Kidney (tissue), 14 donors: ENCODE data around the gene KIFAP3. TPM values are rescaled to one million over a fixed set of nuclear protein-coding genes. Genes with fewer than 3 reads are reported as not detected.

ENCODE experiments used
- DNase-seq, 5 donors: peaks; one replicate each; pipeline ENCODE4 v3.0.0-alpha.2; 2013 to 2020
- FAIRE-seq: peaks from 2 replicates; lab custom pipeline; 2012; peaks lifted over from hg19 to GRCh38; lab: Jason Lieb, UNC
- H3K27ac ChIP-seq, 2 donors: one replicate each; pipeline ENCODE4 v1.7.0; 2013; ENCODE audit warnings: low read depth in 2 of 2, low read length in 2 of 2, inconsistent platforms in 1 of 2
- H3K27me3 ChIP-seq: one replicate; pipeline ENCODE4 v1.7.1; 2013; ENCODE audit warnings: low read length, inconsistent platforms; ENCODE audit not compliant: control insufficient read depth, insufficient read depth
- H3K36me3 ChIP-seq, 3 donors: one replicate each; pipeline versions ENCODE4 v1.7.0 to v1.7.1; 2013; ENCODE audit warnings: low read length in 3 of 3, control low read depth in 1 of 3, inconsistent platforms in 1 of 3; ENCODE audit not compliant: insufficient read depth in 3 of 3, control insufficient read depth in 2 of 3
- H3K4me1 ChIP-seq, 3 donors: one replicate each; pipeline versions ENCODE4 v1.7.0 to v1.7.1; 2013; ENCODE audit warnings: low read length in 3 of 3, inconsistent platforms in 1 of 3, low read depth in 1 of 3; ENCODE audit not compliant: control insufficient read depth in 2 of 3, insufficient read depth in 2 of 3
- H3K4me3 ChIP-seq, 3 donors: one replicate each; pipeline versions ENCODE4 v1.7.0 to v1.8.1; 2013; ENCODE audit warnings: low read length in 3 of 3, control low read depth in 1 of 3, inconsistent platforms in 1 of 3
- H3K9ac ChIP-seq, 3 donors: one replicate each; pipeline versions ENCODE4 v1.7.0 to v1.7.1; 2013; ENCODE audit warnings: low read length in 3 of 3, control low read depth in 1 of 3, inconsistent platforms in 1 of 3
- H3K9me3 ChIP-seq, 3 donors: one replicate each; pipeline versions ENCODE4 v1.7.0 to v1.7.1; 2013; ENCODE audit warnings: low read length in 3 of 3, control low read depth in 1 of 3, inconsistent platforms in 1 of 3; ENCODE audit not compliant: control insufficient read depth in 2 of 3, insufficient read depth in 1 of 3
- intact Hi-C: fragments of 100-400 bp; cut with DNase I; formaldehyde crosslinking; loops from one replicate; pipeline ENCODE4 v1.11.1; 2022
- polyA plus RNA-seq: library from polyadenylated mRNA; stranded (reverse); fragments of 350-450 nt; fragmentation: Illumina TruSeq; extraction: RNeasy Lipid Tissue Mini Kit (QIAGEN cat#74804); gene quantifications from one replicate; pipeline ENCODE4 v1.2.3, GENCODE V29; 2014; ENCODE audit warnings: low read depth, low replicate concordance; ENCODE audit not compliant: insufficient read depth
- total RNA-seq: library from RNA; stranded (reverse); fragmentation: NEBNext Ultra II Directional; extraction: Animal tissue kit (Norgen Biotek cat#: 25700); gene quantifications from one replicate; pipeline ENCODE4 v1.2.1, GENCODE V29; 2021
- TF ChIP-seq, protein P1 (sequence below): IDR thresholded peaks from 3 replicates; pipeline ENCODE4 v1.5.1; 2012; ENCODE audit warnings: mild to moderate bottlenecking, moderate library complexity, borderline replicate concordance; ENCODE audit not compliant: insufficient read depth; ENCODE audit errors: extremely low read depth
- donor health status: control.
- donor health status: control.
- donor health status: control.
- donor health status: control.
- donor health status: control.
- donor health status: DM: yes; HTN: yes; CAD: no.
- donor health status: Normal renal cell carcinoma (clear cell type).

The KIFAP3 gene
- total and polyA plus RNA-seq, 2 donors from 2014 or later = 31.6 to 32.9 TPM

DNA sequence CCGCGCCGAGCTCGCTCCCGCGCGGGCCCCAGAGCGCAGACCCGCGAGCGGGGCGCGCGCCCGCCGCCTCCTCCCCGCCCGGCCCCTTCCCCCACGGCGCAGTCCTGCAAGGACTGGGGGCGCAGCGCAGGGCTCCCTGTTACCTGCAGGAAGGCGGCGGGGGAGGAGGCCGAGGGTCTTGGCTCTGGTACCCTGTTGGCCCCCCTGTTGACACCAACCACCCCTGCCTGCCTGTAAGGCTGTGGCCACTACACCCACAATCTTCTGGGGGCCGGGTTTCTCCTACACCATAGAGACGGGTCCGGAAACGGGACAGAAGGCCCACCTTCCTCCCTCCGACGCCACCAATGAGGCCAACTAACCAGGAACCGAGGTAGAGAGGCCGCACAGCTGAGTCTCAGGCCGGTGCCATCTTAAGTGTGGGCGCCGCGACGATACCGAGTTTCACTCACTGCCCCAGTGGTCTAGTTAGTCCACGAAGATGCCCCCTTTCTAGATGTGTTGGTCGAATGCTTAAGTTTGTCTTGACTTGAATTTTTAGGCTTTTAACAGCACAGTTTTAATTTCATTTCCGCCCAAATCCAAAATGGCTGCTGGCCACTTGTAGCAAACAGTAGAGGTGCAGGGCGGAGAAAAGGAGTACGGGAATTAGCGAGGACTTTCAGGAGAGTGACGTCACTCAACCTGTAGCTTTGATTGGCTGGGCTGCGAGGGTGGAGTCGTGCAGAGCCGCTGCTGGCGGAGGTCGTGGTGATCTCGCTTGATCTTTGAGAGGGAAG is 180.7 kb downstream of the KIFAP3 start, which contains the start of gene SCYL3:
TSS of gene SCYL3 (minus strand) at position 252 of the 779 bp plus-strand sequence. CDS start 5,056 bp downstream, outside the sequence.
- intact Hi-C loops = no loop called here
- H3K4me1 ChIP-seq = peaks cover 6 to 10% (median 9%) of the 10 kb centered on the region in 3 donors
- no peaks in the 10 kb centered on the region for H3K27me3 ChIP-seq
- H3K27ac ChIP-seq = peak within 1 kb of the TSS; percentile 96 to 100
- TF ChIP-seq, protein P1, sequence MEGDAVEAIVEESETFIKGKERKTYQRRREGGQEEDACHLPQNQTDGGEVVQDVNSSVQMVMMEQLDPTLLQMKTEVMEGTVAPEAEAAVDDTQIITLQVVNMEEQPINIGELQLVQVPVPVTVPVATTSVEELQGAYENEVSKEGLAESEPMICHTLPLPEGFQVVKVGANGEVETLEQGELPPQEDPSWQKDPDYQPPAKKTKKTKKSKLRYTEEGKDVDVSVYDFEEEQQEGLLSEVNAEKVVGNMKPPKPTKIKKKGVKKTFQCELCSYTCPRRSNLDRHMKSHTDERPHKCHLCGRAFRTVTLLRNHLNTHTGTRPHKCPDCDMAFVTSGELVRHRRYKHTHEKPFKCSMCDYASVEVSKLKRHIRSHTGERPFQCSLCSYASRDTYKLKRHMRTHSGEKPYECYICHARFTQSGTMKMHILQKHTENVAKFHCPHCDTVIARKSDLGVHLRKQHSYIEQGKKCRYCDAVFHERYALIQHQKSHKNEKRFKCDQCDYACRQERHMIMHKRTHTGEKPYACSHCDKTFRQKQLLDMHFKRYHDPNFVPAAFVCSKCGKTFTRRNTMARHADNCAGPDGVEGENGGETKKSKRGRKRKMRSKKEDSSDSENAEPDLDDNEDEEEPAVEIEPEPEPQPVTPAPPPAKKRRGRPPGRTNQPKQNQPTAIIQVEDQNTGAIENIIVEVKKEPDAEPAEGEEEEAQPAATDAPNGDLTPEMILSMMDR = no peak
- peak within 1 kb of the TSS; percentile 67 to 96 (median 93) for H3K9ac ChIP-seq
- H3K36me3 ChIP-seq = no peaks in the 10 kb centered on the region
- peak; percentile 96 to 99 (median 98) for DNase-seq
- H3K9me3 ChIP-seq = no peaks in the 10 kb centered on the region
- FAIRE-seq = peak; percentile 92
- H3K4me3 ChIP-seq = peak within 1 kb of the TSS; percentile 81 to 97 (median 89)

DNA sequence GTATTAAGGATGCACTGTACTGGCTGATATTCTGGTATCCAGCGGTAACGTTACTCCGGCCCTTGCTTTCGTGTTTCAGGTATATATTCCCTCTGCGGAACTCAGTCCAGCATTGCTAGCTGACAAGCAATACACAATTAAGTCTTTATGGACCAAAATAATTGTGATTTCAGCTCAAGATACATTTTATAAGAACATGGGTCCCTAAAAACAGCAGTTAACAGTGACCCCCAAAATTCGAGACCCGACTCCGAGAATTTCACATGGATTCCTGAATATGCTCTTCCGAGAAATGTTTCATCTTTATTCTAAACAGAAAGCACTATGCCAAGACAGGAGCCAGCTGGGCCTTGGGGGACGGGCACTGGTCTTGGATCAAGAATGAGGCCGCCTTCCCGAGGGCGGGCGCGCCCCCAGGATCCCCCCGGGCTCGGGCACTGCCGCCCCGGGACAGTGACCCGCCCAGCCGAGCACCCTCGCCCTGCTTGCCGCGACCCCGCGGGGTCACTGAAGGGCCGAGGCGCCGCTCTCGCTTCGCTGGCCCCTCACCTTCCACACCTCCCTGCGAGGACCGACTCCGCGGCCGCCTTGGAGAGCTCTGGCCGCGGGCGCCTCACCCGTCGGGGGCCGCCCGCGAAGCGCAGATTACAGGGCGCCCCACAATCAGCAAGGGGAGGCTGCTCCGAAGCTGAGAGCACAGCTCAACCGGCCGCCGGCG is 181.4 kb downstream of the KIFAP3 start:
- Histone ChIP-seq H3K4me3 (peak overlapping the region; percentile 81 to 87 (median 86)), H3K27ac (peak overlapping the region; percentile 96 to 100), H3K9ac (peak overlapping the region; percentile 44 to 87 (median 67)), H3K27me3 (no peaks in the 10 kb centered on the region), H3K9me3 (no peaks in the 10 kb centered on the region), H3K36me3 (no peaks in the 10 kb centered on the region), H3K4me1 (peaks cover 6 to 13% (median 9%) of the 10 kb centered on the region in 3 donors)
- DNase-seq = peak in 3 of 5 donors; percentile 69 to 85 (median 75)
- intact Hi-C loops = no loop called here
- FAIRE-seq = no peak
- TF ChIP-seq, protein P1 = no peak

DNA sequence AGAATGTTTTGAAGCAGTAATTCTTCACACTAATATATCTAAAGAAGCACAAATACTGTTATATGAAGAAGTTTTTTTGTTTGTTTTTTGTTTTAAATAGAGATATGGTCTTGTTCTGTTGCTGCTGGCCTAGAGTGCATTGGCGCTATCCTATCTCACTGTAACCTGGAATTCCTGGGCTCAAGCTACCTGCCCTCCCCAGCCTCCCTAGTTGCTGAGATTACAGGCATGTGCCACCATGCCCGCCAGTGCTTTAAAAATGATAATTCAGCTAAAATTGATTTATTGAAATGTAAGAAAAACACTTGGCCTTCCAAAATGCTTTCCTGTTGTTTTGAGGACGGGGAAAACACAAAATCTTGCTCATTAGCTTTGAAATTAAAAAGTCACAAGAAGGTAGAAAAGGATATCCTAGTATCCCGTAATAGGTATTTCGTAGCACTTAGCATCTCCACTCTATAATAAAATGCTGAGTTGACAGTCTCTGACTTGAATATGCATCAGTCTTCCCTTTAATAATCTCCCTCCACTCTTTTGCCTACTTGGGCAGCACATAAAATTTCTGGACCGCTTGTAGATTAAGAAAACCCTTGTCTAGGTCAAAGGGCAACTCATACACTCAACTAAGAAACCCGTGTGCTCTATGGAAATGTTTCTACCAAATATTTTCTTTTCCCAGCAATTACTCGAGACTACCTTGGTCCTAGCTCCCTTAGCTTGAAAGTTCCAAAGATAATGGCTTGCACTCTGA is 182.1 kb downstream of the KIFAP3 start:
- no peak for FAIRE-seq

More for the DNA sequence above, 182.1 kb downstream of the KIFAP3 start:
- H3K9ac ChIP-seq = peak overlapping the region; percentile 44 to 87 (median 67)
- H3K36me3 ChIP-seq = no peaks in the 10 kb centered on the region
- H3K27me3 ChIP-seq = no peaks in the 10 kb centered on the region
- intact Hi-C loops = no loop called here
- peak in 1 of 5 donors; percentile 2 for DNase-seq
- TF ChIP-seq, protein P1 = no peak
- H3K27ac ChIP-seq = peak overlapping the region; percentile 96 to 100
- peak overlapping the region; percentile 81 to 87 (median 86) for H3K4me3 ChIP-seq
- H3K9me3 ChIP-seq = no peaks in the 10 kb centered on the region
- H3K4me1 ChIP-seq = peaks cover 6 to 13% (median 9%) of the 10 kb centered on the region in 3 donors
